GM23338 (cell line): Measurements from ENCODE around the gene KLK13. TPM values are rescaled to one million over a fixed set of nuclear protein-coding genes. Genes with fewer than 3 reads are reported as not detected.

Experiments used
- ATAC-seq: fragments of 200-7000 bp; cut with Tn5 transposase; 3 replicates; pipeline ENCODE4 v1.9.1; 2020
- DNase-seq: peaks from one replicate; pipeline ENCODE4 v3.0.0-alpha.2; 2015; ENCODE audit warnings: low spot score
- H2AFZ ChIP-seq: fragments of 200-600 bp; sonication (generic); 2 replicates; pipeline ENCODE4 v1.8.0; 2016; ENCODE audit warnings: antibody characterized with exemption, mild to moderate bottlenecking, moderate library complexity
- H3F3A ChIP-seq: fragments of 200-600 bp; sonication (generic); replicated peaks from 2 replicates; pipeline ENCODE4 v1.8.0; 2017; ENCODE audit warnings: antibody characterized with exemption, mixed run types, low read depth
- H3K27ac ChIP-seq: fragments of 200-600 bp; sonication (generic); 2 replicates; pipeline ENCODE4 v1.6.1; 2016; ENCODE audit warnings: low read depth
- H3K27me3 ChIP-seq: fragments of 200-600 bp; sonication (generic); 2 replicates; pipeline ENCODE4 v1.8.0; 2016; ENCODE audit warnings: mild to moderate bottlenecking, mixed run types, moderate library complexity; ENCODE audit not compliant: insufficient read depth
- H3K36me3 ChIP-seq: fragments of 200-600 bp; sonication (generic); 2 replicates; pipeline ENCODE4 v1.8.0; 2016; ENCODE audit warnings: mild to moderate bottlenecking; ENCODE audit not compliant: insufficient read depth
- H3K4me1 ChIP-seq: fragments of 200-600 bp; sonication (generic); 2 replicates; pipeline ENCODE4 v1.8.0; 2016; ENCODE audit warnings: mild to moderate bottlenecking, moderate library complexity; ENCODE audit not compliant: insufficient read depth
- H3K4me2 ChIP-seq: fragments of 200-600 bp; sonication (generic); 2 replicates; pipeline ENCODE4 v1.7.1; 2017; ENCODE audit warnings: mixed run types
- H3K4me3 ChIP-seq: fragments of 200-600 bp; sonication (generic); 2 replicates; pipeline ENCODE4 v1.6.1; 2016; ENCODE audit warnings: mixed run types
- H3K79me2 ChIP-seq: fragments of 200-600 bp; sonication (generic); replicated peaks from 2 replicates; pipeline ENCODE4 v1.8.0; 2017; ENCODE audit warnings: mild to moderate bottlenecking; ENCODE audit not compliant: insufficient read depth
- H3K9me2 ChIP-seq: fragments of 200-600 bp; sonication (generic); 2 replicates; pipeline ENCODE4 v1.8.0; 2017; ENCODE audit not compliant: insufficient read depth
- H4K20me1 ChIP-seq: fragments of 200-600 bp; sonication (generic); replicated peaks from 2 replicates; pipeline ENCODE4 v1.8.0; 2017; ENCODE audit warnings: mild to moderate bottlenecking; ENCODE audit not compliant: insufficient read depth
- H3K27ac Mint-ChIP-seq: 2 replicates; pipeline ENCODE4 v1.8.0; 2020; ENCODE audit warnings: inconsistent platforms, mild to moderate bottlenecking, moderate library complexity, mixed read lengths
- H3K27me3 Mint-ChIP-seq: 3 replicates; pipeline ENCODE4 v1.8.0; 2022; ENCODE audit warnings: low read depth, mild to moderate bottlenecking, moderate library complexity, mixed read lengths, inconsistent platforms; ENCODE audit not compliant: insufficient read depth, poor library complexity
- H3K36me3 Mint-ChIP-seq: 3 replicates; pipeline ENCODE4 v1.8.0; 2021; ENCODE audit warnings: low read depth, mild to moderate bottlenecking, inconsistent platforms, moderate library complexity, mixed read lengths
- H3K4me1 Mint-ChIP-seq: 3 replicates; pipeline ENCODE4 v1.8.0; 2020; ENCODE audit warnings: mild to moderate bottlenecking, inconsistent platforms, mixed read lengths
- H3K4me3 Mint-ChIP-seq: 3 replicates; pipeline ENCODE4 v1.8.0; 2021; ENCODE audit warnings: moderate library complexity, mild to moderate bottlenecking, inconsistent platforms, mixed read lengths
- H3K9me3 Mint-ChIP-seq: 3 replicates; pipeline ENCODE4 v1.8.0; 2020; ENCODE audit warnings: moderate library complexity, mild to moderate bottlenecking, inconsistent platforms, mixed read lengths
- CTCF ChIP-seq, 2 experiments: fragments of 200-600 bp in 1 of 2; sonication (generic) in 1 of 2; conservative IDR thresholded peaks; 2 replicates each; pipeline versions ENCODE4 v1.5.1 to v1.6.1; 2016 to 2017; ENCODE audit warnings: antibody characterized with exemption in 2 of 2, low read depth in 2 of 2, mild to moderate bottlenecking in 2 of 2, moderate library complexity in 1 of 2
- ETS1 ChIP-seq: IDR thresholded peaks from 2 replicates; pipeline ENCODE4 v1.6.1; 2016; ENCODE audit warnings: antibody characterized with exemption
- REST ChIP-seq: IDR thresholded peaks from one replicate; pipeline ENCODE4 v1.6.1; 2018; ENCODE audit warnings: antibody characterized with exemption; ENCODE audit not compliant: unreplicated experiment
- STAT1 ChIP-seq: IDR thresholded peaks from one replicate; pipeline ENCODE4 v1.6.1; 2016; ENCODE audit warnings: antibody characterized with exemption; ENCODE audit not compliant: unreplicated experiment
- ZNF462 ChIP-seq: fragments of 250-450 bp; sonication (Bioruptor Pico); IDR thresholded peaks from 2 replicates; pipeline ENCODE4 v1.5.0; 2020; ENCODE audit warnings: mild to moderate bottlenecking, moderate library complexity
- polyA plus RNA-seq: library from polyadenylated mRNA; unstranded; fragments of >200 nt; fragmentation: Nextera tagmentation; extraction: Ambion mirVana; gene quantifications from 2 replicates; pipeline ENCODE4 v1.2.1, GENCODE V29; 2016
- total RNA-seq: library from RNA; depleted of rRNA; stranded (reverse); fragments of >200 nt; shearing (Covaris generic); gene quantifications from 2 replicates; pipeline ENCODE4 v1.2.3, GENCODE V29; 2014

The KLK13 gene
- total and polyA plus RNA-seq, 2 experiments from 2014 or later = 4.5 to 5.7 TPM

- no peak for TF ChIP-seq CTCF (conservative IDR thresholded peaks at IDR 0.05; ENCODE audit: low read depth in 2 of 2)
These were observed 34.1 kb upstream of the KLK13 start (continued) for GRCh38 chr19:51099047-51099382.

GRCh38 chr19:51098365-51099046 is 33.6 kb upstream of the KLK13 start:
- no peak overlapping the region for H2AFZ ChIP-seq
- peaks cover 6% of the 10 kb centered on the region; the same call in 1 of the 2 replicates for H3K79me2 ChIP-seq
- Mint-ChIP-seq H3K36me3 (peaks cover 13% of the 10 kb centered on the region), H3K4me1 (peaks cover 12% of the 10 kb centered on the region), H3K27me3 (peaks cover 13% of the 10 kb centered on the region), H3K4me3 (no peak overlapping the region; the same call in 2 of the 3 replicates), H3K9me3 (peaks cover 4% of the 10 kb centered on the region; the same call in 1 of the 3 replicates), H3K27ac (no peak overlapping the region)
- H3K9me2 ChIP-seq = no peaks in the 10 kb centered on the region
- TF ChIP-seq ETS1 = no peak
- no peak for TF ChIP-seq REST
- no peak for TF ChIP-seq STAT1
- peak in 1 of 2 experiments; percentile 36; a peak in 1 of 4 replicates for TF ChIP-seq CTCF (conservative IDR thresholded peaks at IDR 0.05; ENCODE audit: low read depth in 2 of 2)
- no peak for TF ChIP-seq ZNF462
- H3K27ac ChIP-seq = no peak overlapping the region
- H3K4me1 ChIP-seq = peaks cover 12% of the 10 kb centered on the region
- H3K36me3 ChIP-seq = peaks cover 4% of the 10 kb centered on the region; the same call in 1 of the 2 replicates
- peaks cover 5% of the 10 kb centered on the region; the same call in 1 of the 2 replicates for H3F3A ChIP-seq
- DNase-seq (peak; percentile 88), ATAC-seq (peak; percentile 71)
- H4K20me1 ChIP-seq = peaks cover 7% of the 10 kb centered on the region; the same call in 1 of the 2 replicates
- H3K4me3 ChIP-seq = peak overlapping the region; percentile 69
- H3K27me3 ChIP-seq = no peaks in the 10 kb centered on the region; the same call in 1 of the 2 replicates
- H3K4me2 ChIP-seq = peak overlapping the region; percentile 83
